Keratinocyte (primary cell): Measurements from ENCODE around the gene CPTP. TPM values are rescaled to one million over a fixed set of nuclear protein-coding genes. Genes with fewer than 3 reads are reported as not detected.
A peak's percentile ranks its signal among the peaks of the same experiment; 100 is the strongest.

ENCODE experiments used
- DNase-seq: peaks from one replicate; pipeline ENCODE4 v3.0.0-alpha.2; 2011; ENCODE audit warnings: low read depth, missing footprints, low spot score
- FAIRE-seq: peaks from 2 replicates; lab custom pipeline; 2011; peaks lifted over from hg19 to GRCh38; lab: Jason Lieb, UNC
- H2AFZ ChIP-seq: 2 replicates; pipeline ENCODE4 v1.6.0; 2012; ENCODE audit warnings: low read length, control low read depth, inconsistent platforms; ENCODE audit not compliant: control insufficient read depth
- H3K27ac ChIP-seq: 2 replicates; pipeline ENCODE4 v1.5.1; 2011; ENCODE audit warnings: low read length; ENCODE audit not compliant: control insufficient read depth, insufficient read depth
- H3K27me3 ChIP-seq: 3 replicates; pipeline ENCODE4 v1.6.0; 2011; ENCODE audit warnings: low read length; ENCODE audit not compliant: control insufficient read depth, insufficient read depth; ENCODE audit errors: extremely low read depth
- H3K36me3 ChIP-seq, 2 experiments: 2 replicates in 1 of 2; 3 replicates in 1 of 2; pipeline ENCODE4 v1.5.1; 2011; ENCODE audit warnings: low read length in 2 of 2, mild to moderate bottlenecking in 1 of 2; ENCODE audit not compliant: control insufficient read depth in 2 of 2, insufficient read depth in 2 of 2; ENCODE audit errors: extremely low read depth in 1 of 2
- H3K4me1 ChIP-seq: 3 replicates; pipeline ENCODE4 v1.5.1; 2011; ENCODE audit warnings: low read length; ENCODE audit not compliant: control insufficient read depth, insufficient read depth; ENCODE audit errors: extremely low read depth
- H3K4me2 ChIP-seq: 3 replicates; pipeline ENCODE4 v1.6.0; 2011; ENCODE audit warnings: low read depth, low read length; ENCODE audit not compliant: control insufficient read depth, insufficient read depth; ENCODE audit errors: extremely low read depth
- H3K4me3 ChIP-seq, 3 experiments: fragments of 200-600 bp in 1 of 3; sonication (generic) in 1 of 3; 2 replicates in 2 of 3; 3 replicates in 1 of 3; pipeline ENCODE4 v1.5.1; 2011 to 2016; ENCODE audit warnings: low read length in 3 of 3, mild to moderate bottlenecking in 3 of 3, control low read depth in 2 of 3, inconsistent platforms in 1 of 3, low read depth in 1 of 3, mixed read lengths in 1 of 3, mixed run types in 1 of 3, moderate library complexity in 1 of 3; ENCODE audit not compliant: control insufficient read depth in 2 of 3, insufficient read depth in 2 of 3; ENCODE audit errors: extremely low read depth in 1 of 3
- H3K79me2 ChIP-seq: 2 replicates; pipeline ENCODE4 v1.6.0; 2012; ENCODE audit warnings: low read length; ENCODE audit not compliant: control insufficient read depth, insufficient read depth
- H3K9ac ChIP-seq: 3 replicates; pipeline ENCODE4 v1.6.0; 2011; ENCODE audit warnings: low read length; ENCODE audit not compliant: control insufficient read depth, insufficient read depth; ENCODE audit errors: extremely low read depth
- H3K9me1 ChIP-seq: 3 replicates; pipeline ENCODE4 v1.6.0; 2011; ENCODE audit warnings: low read length; ENCODE audit not compliant: control insufficient read depth, insufficient read depth; ENCODE audit errors: extremely low read depth
- H3K9me3 ChIP-seq: 2 replicates; pipeline ENCODE4 v1.5.1; 2012; ENCODE audit warnings: low read depth, low read length; ENCODE audit not compliant: control insufficient read depth
- H4K20me1 ChIP-seq: 3 replicates; pipeline ENCODE4 v1.6.0; 2011; ENCODE audit warnings: low read length; ENCODE audit not compliant: control insufficient read depth, insufficient read depth; ENCODE audit errors: extremely low read depth
- EZH2 ChIP-seq: IDR thresholded peaks from one replicate; pipeline ENCODE4 v1.6.1; 2012; ENCODE audit warnings: inconsistent platforms, mild to moderate bottlenecking, low read length, moderate library complexity
- dilution Hi-C: fragments of 300-500 bp; cut with MboI; formaldehyde crosslinking; loops from one replicate; pipeline ENCODE4 v1.7.0; 2020; ENCODE audit warnings: low sequenced_read_pairs; ENCODE audit not compliant: extremely low pct_ligation_motif_present
- polyA plus RNA-seq, 5 experiments: library from polyadenylated mRNA; depleted of rRNA in 3 of 5; stranded (reverse) in 3 of 5; stranded (forward) in 1 of 5; unstranded in 1 of 5; fragments of >200 nt; gene quantifications; 1 replicate in 1 of 5; 2 replicates in 3 of 5; 3 replicates in 1 of 5; pipeline versions ENCODE4 v1.2.1 to v1.2.3, GENCODE V29; 2011 to 2012; ENCODE audit warnings: missing spikeins in 2 of 5, low read depth in 1 of 5, low replicate concordance in 1 of 5
- TF ChIP-seq, protein P1 (sequence below), 3 experiments: IDR thresholded peaks in 1 of 3; conservative IDR thresholded peaks in 1 of 3; optimal IDR thresholded peaks in 1 of 3; 2 replicates in 2 of 3; 3 replicates in 1 of 3; pipeline versions ENCODE3 to v1.5.1; 2011; ENCODE audit warnings: low read length in 3 of 3, mild to moderate bottlenecking in 3 of 3, moderate library complexity in 2 of 3, control low read depth in 1 of 3, inconsistent platforms in 1 of 3; ENCODE audit not compliant: insufficient read depth in 2 of 3; ENCODE audit errors: extremely low read depth in 1 of 3

CPTP gene
- polyA plus RNA-seq, 1 donor (not counting 4 experiments of a cell fraction or from before 2014, with no cell fraction given) = 5.8 TPM

- Histone ChIP-seq H3K79me2 (peaks cover 24% of the 10 kb centered on the region), H3K4me1 (peaks cover 60% of the 10 kb centered on the region), H3K4me2 (peak overlapping the region; percentile 71), H3K36me3 (peaks cover 11 to 17% of the 10 kb centered on the region in 2 experiments), H3K27me3 (no peaks in the 10 kb centered on the region), H3K27ac (peak overlapping the region; percentile 31), H4K20me1 (peaks cover 3% of the 10 kb centered on the region), H2AFZ (no peak overlapping the region), H3K9me1 (no peaks in the 10 kb centered on the region), H3K4me3 (peak overlapping the region; percentile 76 to 87 (median 78)), H3K9ac (peak overlapping the region; percentile 69), H3K9me3 (no peaks in the 10 kb centered on the region)
- no peak for FAIRE-seq
- dilution Hi-C loops = no loop called here
- no peak for DNase-seq
- TF ChIP-seq EZH2 = no peak
- TF ChIP-seq, protein P1, sequence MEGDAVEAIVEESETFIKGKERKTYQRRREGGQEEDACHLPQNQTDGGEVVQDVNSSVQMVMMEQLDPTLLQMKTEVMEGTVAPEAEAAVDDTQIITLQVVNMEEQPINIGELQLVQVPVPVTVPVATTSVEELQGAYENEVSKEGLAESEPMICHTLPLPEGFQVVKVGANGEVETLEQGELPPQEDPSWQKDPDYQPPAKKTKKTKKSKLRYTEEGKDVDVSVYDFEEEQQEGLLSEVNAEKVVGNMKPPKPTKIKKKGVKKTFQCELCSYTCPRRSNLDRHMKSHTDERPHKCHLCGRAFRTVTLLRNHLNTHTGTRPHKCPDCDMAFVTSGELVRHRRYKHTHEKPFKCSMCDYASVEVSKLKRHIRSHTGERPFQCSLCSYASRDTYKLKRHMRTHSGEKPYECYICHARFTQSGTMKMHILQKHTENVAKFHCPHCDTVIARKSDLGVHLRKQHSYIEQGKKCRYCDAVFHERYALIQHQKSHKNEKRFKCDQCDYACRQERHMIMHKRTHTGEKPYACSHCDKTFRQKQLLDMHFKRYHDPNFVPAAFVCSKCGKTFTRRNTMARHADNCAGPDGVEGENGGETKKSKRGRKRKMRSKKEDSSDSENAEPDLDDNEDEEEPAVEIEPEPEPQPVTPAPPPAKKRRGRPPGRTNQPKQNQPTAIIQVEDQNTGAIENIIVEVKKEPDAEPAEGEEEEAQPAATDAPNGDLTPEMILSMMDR (optimal IDR thresholded peaks at IDR 0.05 in 1 of 3, IDR thresholded peaks at IDR 0.05 in 1 of 3, conservative IDR thresholded peaks at IDR 0.05 in 1 of 3; ENCODE audit: extremely low read depth in 1 of 3, insufficient read depth in 2 of 3, low read length in 3 of 3) = no peak
Measured at GRCh38 chr1:1307261-1307922, 17.2 kb upstream of the CPTP start.

GRCh38 chr1:1307923-1308755, 16.5 kb upstream of the CPTP start, which contains the start of the genes ACAP3 and PUSL1:
Gene ACAP3 (minus strand): TSS chr1:1307930. CDS start chr1:1307815, 115 bp downstream.
Gene PUSL1 (plus strand): TSS chr1:1308597. CDS start chr1:1308644, 47 bp downstream.
- peaks cover 55% of the 10 kb centered on the region for H3K4me1 ChIP-seq
- FAIRE-seq = no peak
- peaks cover 8% of the 10 kb centered on the region for H4K20me1 ChIP-seq
- no peak for DNase-seq
- no peaks in the 10 kb centered on the region for H3K9me1 ChIP-seq
- peak within 1 kb of the TSS; percentile 60 for H2AFZ ChIP-seq
- H3K27me3 ChIP-seq = no peaks in the 10 kb centered on the region
- peak within 1 kb of the TSS; percentile 78 to 87 (median 82) for H3K4me3 ChIP-seq
- peak within 1 kb of the TSS; percentile 77 for H3K9ac ChIP-seq
- H3K9me3 ChIP-seq = no peaks in the 10 kb centered on the region
- peaks cover 29% of the 10 kb centered on the region for H3K79me2 ChIP-seq
- H3K4me2 ChIP-seq = peak within 1 kb of the TSS; percentile 83
- peaks cover 14 to 21% of the 10 kb centered on the region in 2 experiments for H3K36me3 ChIP-seq
- TF ChIP-seq, protein P1 (optimal IDR thresholded peaks at IDR 0.05 in 1 of 3, IDR thresholded peaks at IDR 0.05 in 1 of 3, conservative IDR thresholded peaks at IDR 0.05 in 1 of 3; ENCODE audit: extremely low read depth in 1 of 3, insufficient read depth in 2 of 3, low read length in 3 of 3) = no peak
- no peak for TF ChIP-seq EZH2
- dilution Hi-C loops = no loop called here
- peak within 1 kb of the TSS; percentile 91 for H3K27ac ChIP-seq
